AG09319 (cell line): ENCODE results near the gene LRRC15.

Experiments used
- DNase-seq: peaks from one replicate; pipeline ENCODE4 v3.0.0-alpha.2; 2010; ENCODE audit warnings: low read depth; ENCODE audit errors: extremely low read depth
- TF ChIP-seq, protein P1 (sequence below): IDR thresholded peaks from 2 replicates; pipeline ENCODE4 v1.5.1; 2011; ENCODE audit warnings: low read depth, mild to moderate bottlenecking, inconsistent platforms, low read length, moderate library complexity

LRRC15 gene

DNA sequence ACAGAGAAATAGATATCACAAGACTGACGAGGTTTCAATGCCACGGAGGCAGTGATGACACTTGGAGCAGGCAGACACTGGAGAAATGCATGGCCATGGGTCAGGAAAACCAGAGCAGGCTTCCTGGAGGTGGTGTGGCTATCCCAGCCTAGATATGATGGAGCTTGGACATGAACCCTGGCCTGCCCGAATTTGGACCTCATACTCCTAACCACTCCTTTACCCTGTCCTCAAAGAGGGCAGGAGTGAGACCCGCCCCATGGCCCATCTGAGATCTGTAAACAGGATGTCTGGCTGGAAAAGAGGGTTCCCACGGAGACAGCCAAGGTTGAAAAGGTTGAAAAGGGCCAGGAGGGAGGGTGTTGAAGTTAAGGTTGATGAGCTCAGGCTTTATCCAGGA, 49.4 kb downstream of the LRRC15 start:
- TF ChIP-seq, protein P1, sequence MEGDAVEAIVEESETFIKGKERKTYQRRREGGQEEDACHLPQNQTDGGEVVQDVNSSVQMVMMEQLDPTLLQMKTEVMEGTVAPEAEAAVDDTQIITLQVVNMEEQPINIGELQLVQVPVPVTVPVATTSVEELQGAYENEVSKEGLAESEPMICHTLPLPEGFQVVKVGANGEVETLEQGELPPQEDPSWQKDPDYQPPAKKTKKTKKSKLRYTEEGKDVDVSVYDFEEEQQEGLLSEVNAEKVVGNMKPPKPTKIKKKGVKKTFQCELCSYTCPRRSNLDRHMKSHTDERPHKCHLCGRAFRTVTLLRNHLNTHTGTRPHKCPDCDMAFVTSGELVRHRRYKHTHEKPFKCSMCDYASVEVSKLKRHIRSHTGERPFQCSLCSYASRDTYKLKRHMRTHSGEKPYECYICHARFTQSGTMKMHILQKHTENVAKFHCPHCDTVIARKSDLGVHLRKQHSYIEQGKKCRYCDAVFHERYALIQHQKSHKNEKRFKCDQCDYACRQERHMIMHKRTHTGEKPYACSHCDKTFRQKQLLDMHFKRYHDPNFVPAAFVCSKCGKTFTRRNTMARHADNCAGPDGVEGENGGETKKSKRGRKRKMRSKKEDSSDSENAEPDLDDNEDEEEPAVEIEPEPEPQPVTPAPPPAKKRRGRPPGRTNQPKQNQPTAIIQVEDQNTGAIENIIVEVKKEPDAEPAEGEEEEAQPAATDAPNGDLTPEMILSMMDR = no peak

DNA sequence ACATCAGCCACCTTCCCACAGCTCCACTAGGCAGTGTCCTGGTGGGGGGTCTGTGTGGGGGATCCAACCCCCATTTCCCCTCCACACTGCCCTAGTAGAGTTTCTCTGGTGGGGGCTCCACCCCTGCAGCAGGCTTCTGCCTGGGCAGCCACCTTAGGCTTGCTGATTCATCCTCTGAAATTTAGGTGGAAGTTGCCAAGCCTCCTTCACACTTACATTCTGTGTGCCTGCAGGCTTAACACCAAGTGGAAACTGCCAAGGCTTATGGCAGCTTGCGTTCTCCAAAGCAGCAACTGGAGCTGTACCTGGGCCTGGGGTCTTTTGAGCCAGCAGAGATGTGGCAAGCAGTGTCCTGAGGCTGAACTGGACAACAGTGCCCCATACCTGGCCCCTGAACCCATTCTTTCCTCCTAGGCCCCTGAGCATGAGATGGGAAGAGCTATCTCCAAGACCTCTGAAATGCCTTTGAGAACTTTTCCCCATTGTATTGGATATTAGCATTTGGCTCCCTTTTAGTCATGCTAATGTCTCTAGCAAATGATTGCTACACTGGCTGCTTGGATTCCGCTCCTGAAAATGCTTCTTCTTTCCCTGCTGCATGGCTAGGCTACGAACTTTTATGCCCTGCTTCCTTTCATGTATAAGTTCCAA, 50.9 kb downstream of the LRRC15 start:
- TF ChIP-seq, protein P1 = no peak
- no peak for DNase-seq

More for the DNA sequence above, 49.4 kb downstream of the LRRC15 start:
- DNase-seq = no peak

DNA sequence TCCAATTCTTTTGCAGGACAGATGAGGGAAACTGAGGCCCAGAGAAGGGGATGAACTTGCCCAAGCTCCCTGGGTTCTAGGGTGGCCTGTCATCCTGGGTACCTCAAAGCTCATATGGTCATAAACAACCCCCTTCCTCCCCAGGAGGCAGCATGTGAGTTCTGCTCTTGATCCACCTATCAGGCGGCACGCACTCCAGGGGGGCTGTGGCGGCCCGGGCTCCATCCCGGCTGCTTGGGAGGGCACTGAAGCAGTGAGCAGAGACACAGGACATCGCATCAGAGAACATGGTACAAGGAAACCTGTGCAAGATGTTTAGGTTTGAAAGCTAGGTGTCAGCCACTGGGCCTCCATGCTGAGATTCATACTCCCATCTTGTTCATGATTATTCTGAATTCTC, 52.6 kb downstream of the LRRC15 start:
- no peak for DNase-seq
- TF ChIP-seq, protein P1 = no peak

DNA sequence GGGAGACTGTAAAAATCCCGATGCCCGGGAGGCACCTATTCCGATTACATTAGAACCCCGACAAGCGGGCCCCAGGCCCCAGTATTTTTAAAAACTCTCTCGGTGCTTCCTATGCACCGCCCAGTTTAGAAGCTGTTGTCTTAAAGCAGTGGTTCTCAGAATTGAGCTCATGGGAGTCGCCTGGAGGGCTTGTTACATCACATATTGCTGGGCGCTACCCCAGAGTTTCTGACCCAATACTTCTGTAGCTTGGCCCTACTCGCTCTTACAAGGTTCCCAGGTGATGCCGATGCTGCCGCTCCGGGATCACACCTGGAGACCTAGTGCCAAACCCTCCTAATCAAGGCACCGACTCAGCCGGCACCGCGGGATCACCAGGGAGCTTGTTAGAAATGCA, 53.6 kb downstream of the LRRC15 start:
- TF ChIP-seq, protein P1 = no peak
- no peak for DNase-seq

DNA sequence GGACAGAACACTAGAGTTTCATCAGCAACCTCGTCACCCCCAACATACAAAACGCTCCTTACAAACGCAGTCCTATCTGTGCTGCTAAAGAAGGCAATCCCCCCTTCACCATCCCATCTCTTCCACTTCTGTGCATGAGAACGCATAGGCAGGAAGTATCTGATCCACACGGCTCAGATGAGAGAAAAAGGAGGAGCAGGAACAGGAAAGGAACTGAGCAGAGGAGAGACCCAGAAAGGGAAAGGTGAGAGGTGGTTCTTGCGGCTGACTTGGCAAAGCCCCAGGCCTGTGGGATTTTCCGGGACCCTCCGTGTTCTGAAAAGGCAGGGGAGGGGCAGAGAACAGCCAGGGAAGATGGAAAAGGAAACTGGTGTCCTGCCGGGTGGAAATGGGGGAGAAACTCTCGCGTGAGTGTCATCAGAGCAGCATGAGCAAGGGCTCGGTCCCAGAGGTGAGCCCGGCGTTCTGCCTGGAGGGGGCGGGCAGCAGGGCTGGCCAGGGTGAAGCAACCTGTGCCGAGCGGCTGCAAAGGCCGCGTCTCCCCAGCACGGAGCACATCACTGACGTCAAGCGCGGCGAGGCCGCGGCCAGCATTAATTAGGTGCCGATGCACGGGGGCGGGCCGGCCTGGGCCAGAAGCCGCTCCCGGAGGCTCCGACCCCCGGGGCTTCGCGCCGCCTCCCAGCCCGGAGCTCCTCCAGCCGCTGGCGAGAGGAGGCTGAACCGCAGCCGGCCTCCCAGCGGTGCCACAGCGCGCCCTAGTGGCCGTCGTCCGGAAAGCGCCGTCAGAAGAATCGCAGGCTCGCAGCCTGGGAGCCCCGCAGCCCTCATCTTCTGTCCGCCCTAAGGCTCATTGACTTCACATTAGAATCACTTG, 54.2 kb downstream of the LRRC15 start:
- peak; percentile 39 for DNase-seq
- TF ChIP-seq, protein P1 = peak; percentile 77

DNA sequence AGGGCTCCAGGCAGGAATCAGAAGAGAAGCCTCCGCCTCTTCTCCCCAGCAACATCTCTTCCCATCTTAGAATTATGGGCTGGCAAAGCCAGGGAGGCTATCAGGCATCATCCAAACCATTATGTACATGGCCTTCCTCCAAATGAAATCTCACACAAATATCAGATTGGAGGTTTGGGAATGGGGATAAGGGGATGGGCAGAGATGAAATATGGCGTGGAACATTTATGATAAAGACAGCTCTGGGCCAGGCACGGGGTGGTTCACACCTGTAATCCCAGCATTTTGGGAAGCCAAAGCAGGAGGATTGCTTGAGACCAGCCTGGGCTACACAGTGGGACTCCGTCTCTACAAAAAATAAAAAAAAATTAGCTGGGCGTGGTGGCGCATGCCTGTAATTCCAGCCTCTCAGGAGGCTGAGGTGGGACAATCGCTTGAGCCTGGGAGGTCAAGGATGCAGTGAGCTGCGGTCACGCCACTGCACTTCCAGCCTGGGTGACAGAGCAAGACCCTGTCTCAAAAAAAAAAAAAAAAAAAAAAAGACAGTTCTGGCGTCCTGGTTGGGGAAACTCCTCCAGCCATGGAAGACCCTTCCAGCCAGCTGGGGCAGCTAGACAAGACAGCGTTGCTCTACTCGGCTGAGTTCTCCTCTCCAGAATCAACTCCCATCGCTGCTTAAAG, 55.0 kb downstream of the LRRC15 start:
- DNase-seq = no peak
- TF ChIP-seq, protein P1 = no peak
